Stimulated activated naive CD8-positive, alpha-beta T cell treated with anti-CD3 and anti-CD28 coated beads, Interleukin-15, amount 100 ng/mL, for 72 hours (primary cell): ENCODE data around the gene EZR.

Experiments
- ATAC-seq: fragments of 150-1000 bp; cut with Tn5 transposase; 2 replicates; pipeline ENCODE4 v1.10.0; 2021; ENCODE audit warnings: mild to moderate bottlenecking, moderate library complexity
- DNase-seq, 2 donors: peaks; one replicate each; pipeline ENCODE4 v3.0.0; 2021 to 2022
- H3K27ac Mint-ChIP-seq, 2 donors: one replicate each; pipeline ENCODE4 v1.8.0; 2022; ENCODE audit warnings: mild to moderate bottlenecking in 2 of 2, mixed read lengths in 2 of 2, moderate library complexity in 2 of 2
- H3K27me3 Mint-ChIP-seq: one replicate; pipeline ENCODE4 v1.8.0; 2022; ENCODE audit warnings: mixed read lengths
- H3K4me1 Mint-ChIP-seq: one replicate; pipeline ENCODE4 v1.8.0; 2022; ENCODE audit warnings: mild to moderate bottlenecking, mixed read lengths
- H3K4me3 Mint-ChIP-seq, 2 donors: one replicate each; pipeline ENCODE4 v1.8.0; 2022; ENCODE audit warnings: mild to moderate bottlenecking in 2 of 2, mixed read lengths in 2 of 2, moderate library complexity in 1 of 2
- H3K9me3 Mint-ChIP-seq, 2 donors: one replicate each; pipeline ENCODE4 v1.8.0; 2022; ENCODE audit warnings: mixed read lengths in 2 of 2

EZR gene

GRCh38 chr6:158758941-158759479 is 60.2 kb downstream of the EZR start:
- Mint-ChIP-seq H3K27me3 (no peaks in the 10 kb centered on the region), H3K4me3 (no peak overlapping the region), H3K27ac (peak overlapping the region in 1 of 2 donors; percentile 56), H3K9me3 (no peaks in the 10 kb centered on the region), H3K4me1 (no peaks in the 10 kb centered on the region)
- ATAC-seq = peak; percentile 11
- DNase-seq = no peak

- ATAC-seq = no peak
- H3K9me3 Mint-ChIP-seq = no peaks in the 10 kb centered on the region
- no peak overlapping the region for H3K4me3 Mint-ChIP-seq
- peak overlapping the region; percentile 41 to 87 for H3K27ac Mint-ChIP-seq
- no peaks in the 10 kb centered on the region for H3K27me3 Mint-ChIP-seq
- no peaks in the 10 kb centered on the region for H3K4me1 Mint-ChIP-seq
- no peak for DNase-seq
Measured at GRCh38 chr6:158758451-158758860, 60.7 kb downstream of the EZR start.

- Mint-ChIP-seq H3K27ac (peak overlapping the region in 1 of 2 donors; percentile 68), H3K4me1 (no peaks in the 10 kb centered on the region), H3K4me3 (no peak overlapping the region), H3K27me3 (no peaks in the 10 kb centered on the region), H3K9me3 (no peaks in the 10 kb centered on the region)
- ATAC-seq (no peak), DNase-seq (no peak)
Measured at GRCh38 chr6:158757753-158758090, 61.4 kb downstream of the EZR start.

- Mint-ChIP-seq H3K4me3 (no peak overlapping the region), H3K27me3 (no peaks in the 10 kb centered on the region), H3K4me1 (peaks cover 4% of the 10 kb centered on the region), H3K9me3 (no peaks in the 10 kb centered on the region), H3K27ac (peak overlapping the region in 1 of 2 donors; percentile 68)
- peak; percentile 6 for ATAC-seq
- DNase-seq = no peak
Measured at GRCh38 chr6:158756977-158757752, 62.0 kb downstream of the EZR start.

GRCh38 chr6:158756126-158756525 is 63.0 kb downstream of the EZR start:
- Mint-ChIP-seq H3K4me3 (no peak overlapping the region), H3K27ac (no peak overlapping the region), H3K27me3 (no peaks in the 10 kb centered on the region), H3K9me3 (no peaks in the 10 kb centered on the region), H3K4me1 (peaks cover 9% of the 10 kb centered on the region)
- ATAC-seq = no peak
- DNase-seq = no peak

GRCh38 chr6:158755636-158756035 is 63.5 kb downstream of the EZR start:
- Mint-ChIP-seq H3K4me1 (peaks cover 9% of the 10 kb centered on the region), H3K27ac (no peak overlapping the region), H3K27me3 (no peaks in the 10 kb centered on the region), H3K9me3 (no peaks in the 10 kb centered on the region), H3K4me3 (no peak overlapping the region)
- ATAC-seq (no peak), DNase-seq (no peak)

- Mint-ChIP-seq H3K27me3 (no peaks in the 10 kb centered on the region), H3K4me3 (no peak overlapping the region), H3K9me3 (no peaks in the 10 kb centered on the region), H3K4me1 (peaks cover 9% of the 10 kb centered on the region), H3K27ac (peak overlapping the region; percentile 8 to 69)
- ATAC-seq (no peak), DNase-seq (no peak)
Measured at GRCh38 chr6:158754738-158755137, 64.4 kb downstream of the EZR start.

- no peak for ATAC-seq
- H3K9me3 Mint-ChIP-seq = no peaks in the 10 kb centered on the region
- H3K27ac Mint-ChIP-seq = peak overlapping the region in 1 of 2 donors; percentile 63
- DNase-seq = no peak
- no peaks in the 10 kb centered on the region for H3K27me3 Mint-ChIP-seq
- no peak overlapping the region for H3K4me3 Mint-ChIP-seq
- peaks cover 9% of the 10 kb centered on the region for H3K4me1 Mint-ChIP-seq
Measured at GRCh38 chr6:158753811-158754210, 65.4 kb downstream of the EZR start.

GRCh38 chr6:158752613-158753012 is 66.6 kb downstream of the EZR start:
- no peak for ATAC-seq
- no peak overlapping the region for H3K27ac Mint-ChIP-seq
- no peak overlapping the region for H3K4me3 Mint-ChIP-seq

GRCh38 chr6:158751921-158752320 is 67.2 kb downstream of the EZR start:
- Mint-ChIP-seq H3K4me1 (peaks cover 9% of the 10 kb centered on the region), H3K27me3 (no peaks in the 10 kb centered on the region), H3K4me3 (no peak overlapping the region), H3K27ac (peak overlapping the region in 1 of 2 donors; percentile 83), H3K9me3 (no peaks in the 10 kb centered on the region)
- no peak for ATAC-seq
- no peak for DNase-seq

More at GRCh38 chr6:158752613-158753012, 66.6 kb downstream of the EZR start:
- Mint-ChIP-seq H3K4me1 (peaks cover 9% of the 10 kb centered on the region), H3K27me3 (no peaks in the 10 kb centered on the region), H3K9me3 (no peaks in the 10 kb centered on the region)
- DNase-seq = no peak

- no peak for DNase-seq
- Mint-ChIP-seq H3K27ac (peak overlapping the region in 1 of 2 donors; percentile 83), H3K27me3 (no peaks in the 10 kb centered on the region), H3K4me3 (no peak overlapping the region), H3K4me1 (peaks cover 9% of the 10 kb centered on the region), H3K9me3 (no peaks in the 10 kb centered on the region)
- no peak for ATAC-seq
Measured at GRCh38 chr6:158751224-158751623, 67.9 kb downstream of the EZR start.

- Mint-ChIP-seq H3K27me3 (no peaks in the 10 kb centered on the region), H3K4me3 (no peak overlapping the region), H3K9me3 (no peaks in the 10 kb centered on the region), H3K27ac (no peak overlapping the region), H3K4me1 (no peaks in the 10 kb centered on the region)
- ATAC-seq = no peak
- no peak for DNase-seq
Measured at GRCh38 chr6:158744986-158745430, 74.2 kb downstream of the EZR start.

- no peak for DNase-seq
- Mint-ChIP-seq H3K27me3 (no peaks in the 10 kb centered on the region), H3K4me3 (no peak overlapping the region), H3K27ac (peak overlapping the region in 1 of 2 donors; percentile 13), H3K4me1 (no peaks in the 10 kb centered on the region), H3K9me3 (peaks cover 10 to 17% of the 10 kb centered on the region in 2 donors)
- ATAC-seq = no peak
Measured at GRCh38 chr6:158743033-158743651, 76.0 kb downstream of the EZR start.

GRCh38 chr6:158739673-158740072 is 79.5 kb downstream of the EZR start:
- ATAC-seq (no peak), DNase-seq (no peak)
- Mint-ChIP-seq H3K9me3 (peaks cover 10 to 20% of the 10 kb centered on the region in 2 donors), H3K4me3 (no peak overlapping the region), H3K27ac (peak overlapping the region in 1 of 2 donors; percentile 30), H3K4me1 (no peaks in the 10 kb centered on the region), H3K27me3 (no peaks in the 10 kb centered on the region)

GRCh38 chr6:158737710-158738615 is 81.2 kb downstream of the EZR start:
- ATAC-seq (no peak), DNase-seq (no peak)
- H3K4me3 Mint-ChIP-seq = no peak overlapping the region
- H3K27ac Mint-ChIP-seq = no peak overlapping the region
- H3K4me1 Mint-ChIP-seq = no peaks in the 10 kb centered on the region
- H3K27me3 Mint-ChIP-seq = no peaks in the 10 kb centered on the region
- peaks cover 10 to 20% of the 10 kb centered on the region in 2 donors for H3K9me3 Mint-ChIP-seq
